SU-DHL-6 (cell line): ENCODE results near the gene GABBR1.
A peak's percentile ranks its signal among the peaks of the same experiment; 100 is the strongest.

Experiments used
- H2AFZ ChIP-seq: fragments of 200-600 bp; sonication (generic); 2 replicates; pipeline ENCODE4 v1.6.1; 2014; ENCODE audit warnings: low read depth, mild to moderate bottlenecking, moderate library complexity, mixed read lengths, antibody characterized with exemption, low read length; ENCODE audit not compliant: severe bottlenecking
- H3F3A ChIP-seq: fragments of 200-600 bp; shearing (Covaris generic); 2 replicates; pipeline ENCODE4 v1.6.0; 2016; ENCODE audit warnings: antibody characterized with exemption, mild to moderate bottlenecking; ENCODE audit not compliant: insufficient read depth
- H3K27ac ChIP-seq: fragments of 200-600 bp; sonication (generic); 2 replicates; pipeline ENCODE4 v1.5.1; 2016; ENCODE audit warnings: low read depth, mild to moderate bottlenecking, low read length, moderate library complexity, mixed read lengths
- H3K27me3 ChIP-seq: fragments of 200-600 bp; sonication (generic), shearing (Covaris generic); 2 replicates; pipeline ENCODE4 v1.6.0; 2014; ENCODE audit warnings: mild to moderate bottlenecking, low read length
- H3K36me3 ChIP-seq: fragments of 200-600 bp; sonication (generic); 2 replicates; pipeline ENCODE4 v1.6.1; 2014; ENCODE audit warnings: mild to moderate bottlenecking, low read length, mixed read lengths
- H3K4me2 ChIP-seq: fragments of 300-600, 200-600 bp; shearing (Covaris generic), sonication (generic); 2 replicates; pipeline ENCODE4 v1.6.0; 2014; ENCODE audit warnings: low read length, low read depth, mild to moderate bottlenecking; ENCODE audit not compliant: poor library complexity, severe bottlenecking
- H3K4me3 ChIP-seq: fragments of 200-600 bp; sonication (generic); 2 replicates; pipeline ENCODE4 v1.5.1; 2014; ENCODE audit warnings: antibody characterized with exemption, low read length, mild to moderate bottlenecking, mixed read lengths; ENCODE audit not compliant: insufficient read depth, poor library complexity, severe bottlenecking
- H3K79me2 ChIP-seq: fragments of 200-600 bp; sonication (generic); 2 replicates; pipeline ENCODE4 v1.6.1; 2014; ENCODE audit warnings: mild to moderate bottlenecking, low read length, moderate library complexity; ENCODE audit not compliant: insufficient read depth
- H3K9ac ChIP-seq: fragments of 200-600 bp; sonication (generic); 2 replicates; pipeline ENCODE4 v1.7.0; 2014; ENCODE audit warnings: mild to moderate bottlenecking, low read length
- H3K9me2 ChIP-seq: fragments of 200-600 bp; sonication (generic); replicated peaks from 2 replicates; pipeline ENCODE4 v1.6.1; 2014; ENCODE audit warnings: low read length; ENCODE audit not compliant: insufficient read depth
- H3K9me3 ChIP-seq: fragments of 200-600 bp; sonication (generic); 2 replicates; pipeline ENCODE4 v1.6.1; 2014; ENCODE audit warnings: low read length, mixed read lengths; ENCODE audit not compliant: insufficient read depth
- H4K20me1 ChIP-seq: fragments of 200-600 bp; sonication (generic); 2 replicates; pipeline ENCODE4 v1.6.1; 2014; ENCODE audit warnings: low read depth, mild to moderate bottlenecking, antibody characterized with exemption, low read length, moderate library complexity, mixed read lengths
- CTCF ChIP-seq: fragments of 200-600 bp; sonication (generic); IDR thresholded peaks from one replicate; pipeline ENCODE4 v1.5.1; 2017; ENCODE audit warnings: antibody characterized with exemption, mild to moderate bottlenecking, low read length, moderate library complexity; ENCODE audit not compliant: insufficient read depth, poor library complexity, severe bottlenecking
- EZH2phosphoT487 ChIP-seq: fragments of 200-600 bp; sonication (generic), shearing (Covaris generic); conservative IDR thresholded peaks from 2 replicates; pipeline ENCODE4 v1.6.1; 2018; ENCODE audit warnings: mild to moderate bottlenecking, antibody characterized with exemption, low read length, moderate library complexity, mixed read lengths

The GABBR1 gene

GRCh38 chr6:29620630-29621029 is 12.4 kb downstream of the GABBR1 start:
- no peak overlapping the region for H3K4me2 ChIP-seq
- no peaks in the 10 kb centered on the region for H3K79me2 ChIP-seq
- no peaks in the 10 kb centered on the region for H3K36me3 ChIP-seq
- H3K9me3 ChIP-seq = no peaks in the 10 kb centered on the region
- no peaks in the 10 kb centered on the region for H3K27me3 ChIP-seq
- no peak overlapping the region for H3K9ac ChIP-seq
- TF ChIP-seq EZH2phosphoT487 = no peak
- no peak for TF ChIP-seq CTCF
- no peak overlapping the region for H2AFZ ChIP-seq
- H3K4me3 ChIP-seq = no peak overlapping the region
- H3K9me2 ChIP-seq = no peaks in the 10 kb centered on the region
- no peaks in the 10 kb centered on the region for H4K20me1 ChIP-seq
- H3F3A ChIP-seq = no peaks in the 10 kb centered on the region
- no peak overlapping the region for H3K27ac ChIP-seq

GRCh38 chr6:29619578-29620160 is 13.3 kb downstream of the GABBR1 start:
- Histone ChIP-seq H3K27ac (no peak overlapping the region), H2AFZ (no peak overlapping the region), H3K9me3 (no peaks in the 10 kb centered on the region), H3K4me2 (no peak overlapping the region), H3K9me2 (no peaks in the 10 kb centered on the region), H3K9ac (no peak overlapping the region), H4K20me1 (no peaks in the 10 kb centered on the region), H3F3A (no peaks in the 10 kb centered on the region), H3K27me3 (no peaks in the 10 kb centered on the region), H3K36me3 (no peaks in the 10 kb centered on the region), H3K4me3 (no peak overlapping the region), H3K79me2 (no peaks in the 10 kb centered on the region)
- TF ChIP-seq EZH2phosphoT487 = no peak
- TF ChIP-seq CTCF = no peak

- Histone ChIP-seq H3K79me2 (no peaks in the 10 kb centered on the region), H3K4me2 (no peak overlapping the region), H3F3A (no peaks in the 10 kb centered on the region), H3K9me3 (no peaks in the 10 kb centered on the region), H3K27me3 (no peaks in the 10 kb centered on the region), H3K4me3 (no peak overlapping the region), H4K20me1 (no peaks in the 10 kb centered on the region), H3K27ac (no peak overlapping the region), H3K36me3 (no peaks in the 10 kb centered on the region), H3K9me2 (no peaks in the 10 kb centered on the region), H2AFZ (no peak overlapping the region), H3K9ac (no peak overlapping the region)
- TF ChIP-seq CTCF = peak; percentile 56
- TF ChIP-seq EZH2phosphoT487 = no peak
Measured at GRCh38 chr6:29617782-29618554, 15.0 kb downstream of the GABBR1 start.
